ENCODE measurements around the gene ADIPOQ. TPM values are rescaled to one million over a fixed set of nuclear protein-coding genes. Genes with fewer than 3 reads are reported as not detected.

Gene ADIPOQ
- not detected for total RNA-seq
- polyA plus RNA-seq (2013, experiment 1 of 2): not detected
- 0.01 TPM for polyA plus RNA-seq (2013, experiment 2 of 2)
- 0 to 0.28 (median 0) reads per million in 172 experiments for total RNA-seq

GRCh38 chr3:186842426-186843038 is at the start of gene ADIPOQ:
ADIPOQ (plus strand) TSS chr3:186842710; CDS start chr3:186853059, 10,349 bp downstream.
- Histone ChIP-seq H3K27ac (ENCODE audit: low read depth in 1 of 2, low read length in 2 of 2) (no peak within 1 kb of the TSS), H3K9me3 (ENCODE audit: control insufficient read depth in 1 of 2, insufficient read depth in 1 of 2, low read length in 2 of 2) (no peaks in the 10 kb centered on the region), H3K4me1 (ENCODE audit: insufficient read depth, low read length) (no peaks in the 10 kb centered on the region), H3K4me3 (ENCODE audit: low read length) (no peak within 1 kb of the TSS), H3K36me3 (ENCODE audit: insufficient read depth, low read length) (no peaks in the 10 kb centered on the region), H3K27me3 (ENCODE audit: control insufficient read depth in 1 of 2, insufficient read depth in 2 of 2, low read length in 2 of 2) (peaks cover 0 to 4% of the 10 kb centered on the region in 2 experiments)
- Mint-ChIP-seq H3K27me3 (peaks cover 5% of the 10 kb centered on the region), H3K27ac (no peak within 1 kb of the TSS), H3K4me3 (no peak within 1 kb of the TSS), H3K9me3 (no peaks in the 10 kb centered on the region), H3K36me3 (ENCODE audit: low read depth) (no peaks in the 10 kb centered on the region), H3K4me1 (ENCODE audit: low read depth) (no peaks in the 10 kb centered on the region)
- DNase-seq: no peak
- no peak for TF ChIP-seq CTCF (IDR thresholded peaks at IDR 0.05)
- ATAC-seq (ENCODE audit: poor library complexity): no peak
- CTCF ChIA-PET: no interaction called here
- intact Hi-C loops (cut with DNase I, micrococcal nuclease): loop anchor here in 1 of 2 experiments (10.0 kb wide), 1 partner anchor 832 kb away; the partner anchor contains the start of gene SST
- POLR2A ChIA-PET: interaction anchor here (1.5 kb wide), 1 partner anchor 89 kb away, joined by 3 read pairs; no protein-coding TSS in a partner anchor

GRCh38 chr3:186798239-186798874 is 44.2 kb upstream of the ADIPOQ start:
- no peak overlapping the region for H3K27ac ChIP-seq (ENCODE audit: low read depth in 1 of 2, low read length in 2 of 2)
- Mint-ChIP-seq H3K9me3 (no peaks in the 10 kb centered on the region), H3K27ac (no peak overlapping the region), H3K27me3 (no peaks in the 10 kb centered on the region), H3K4me3 (no peak overlapping the region), H3K36me3 (ENCODE audit: low read depth) (peaks cover 80% of the 10 kb centered on the region), H3K4me1 (ENCODE audit: low read depth) (peaks cover 16% of the 10 kb centered on the region)
- ChIA-PET POLR2A (interaction anchor here (0.6 to 4.1 kb wide), 4 partner anchors 9 to 229 kb away, joined by 3 to 40 read pairs (median 7); partner anchors contain the start of gene EIF4A2), CTCF (interaction anchor here (1.0 to 1.3 kb wide), 2 partner anchors 14 to 342 kb away, joined by 3 read pairs; no protein-coding TSS in a partner anchor)
- no peaks in the 10 kb centered on the region for H3K27me3 ChIP-seq (ENCODE audit: control insufficient read depth in 1 of 2, insufficient read depth in 2 of 2, low read length in 2 of 2)
- no peak overlapping the region for H3K4me3 ChIP-seq (ENCODE audit: low read length)
- peaks cover 5% of the 10 kb centered on the region for H3K4me1 ChIP-seq (ENCODE audit: insufficient read depth, low read length)
- no peaks in the 10 kb centered on the region for H3K9me3 ChIP-seq (ENCODE audit: control insufficient read depth in 1 of 2, insufficient read depth in 1 of 2, low read length in 2 of 2)
- DNase-seq: no peak
- H3K36me3 ChIP-seq (ENCODE audit: insufficient read depth, low read length): peaks cover 47% of the 10 kb centered on the region
- no peak for ATAC-seq (ENCODE audit: poor library complexity)
- no peak for TF ChIP-seq CTCF (IDR thresholded peaks at IDR 0.05)
- intact Hi-C loops (cut with DNase I, micrococcal nuclease): no loop called here

- DNase-seq: no peak
- Histone ChIP-seq H3K27ac (ENCODE audit: low read depth in 1 of 2, low read length in 2 of 2) (no peak overlapping the region), H3K9me3 (ENCODE audit: control insufficient read depth in 1 of 2, insufficient read depth in 1 of 2, low read length in 2 of 2) (no peaks in the 10 kb centered on the region), H3K4me3 (ENCODE audit: low read length) (no peak overlapping the region), H3K4me1 (ENCODE audit: insufficient read depth, low read length) (peaks cover 13% of the 10 kb centered on the region), H3K36me3 (ENCODE audit: insufficient read depth, low read length) (peaks cover 46% of the 10 kb centered on the region), H3K27me3 (ENCODE audit: control insufficient read depth in 1 of 2, insufficient read depth in 2 of 2, low read length in 2 of 2) (no peaks in the 10 kb centered on the region)
- intact Hi-C loops (cut with DNase I, micrococcal nuclease): no loop called here
- Mint-ChIP-seq H3K9me3 (no peaks in the 10 kb centered on the region), H3K27me3 (no peaks in the 10 kb centered on the region), H3K27ac (no peak overlapping the region), H3K4me3 (no peak overlapping the region), H3K36me3 (ENCODE audit: low read depth) (peaks cover 61% of the 10 kb centered on the region), H3K4me1 (ENCODE audit: low read depth) (peaks cover 22% of the 10 kb centered on the region)
- ChIA-PET CTCF (no interaction called here), POLR2A (interaction anchor here (1.0 to 4.1 kb wide), 3 partner anchors 12 to 27 kb away, joined by 3 to 40 read pairs (median 5); partner anchors contain the start of gene EIF4A2)
- TF ChIP-seq CTCF (IDR thresholded peaks at IDR 0.05): no peak
- ATAC-seq (ENCODE audit: poor library complexity): no peak
Observed at GRCh38 chr3:186800285-186800684, 42.2 kb upstream of the ADIPOQ start.

Data from CD4-positive, alpha-beta T cell (primary cell).